COR-L47 (cell line): ENCODE results near the gene ETHE1.

Experiments used
- DNase-seq: peaks from one replicate; lab custom pipeline; 2025; lab: John Stamatoyannopoulos, UW

ETHE1 gene, protein sequence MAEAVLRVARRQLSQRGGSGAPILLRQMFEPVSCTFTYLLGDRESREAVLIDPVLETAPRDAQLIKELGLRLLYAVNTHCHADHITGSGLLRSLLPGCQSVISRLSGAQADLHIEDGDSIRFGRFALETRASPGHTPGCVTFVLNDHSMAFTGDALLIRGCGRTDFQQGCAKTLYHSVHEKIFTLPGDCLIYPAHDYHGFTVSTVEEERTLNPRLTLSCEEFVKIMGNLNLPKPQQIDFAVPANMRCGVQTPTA

DNA sequence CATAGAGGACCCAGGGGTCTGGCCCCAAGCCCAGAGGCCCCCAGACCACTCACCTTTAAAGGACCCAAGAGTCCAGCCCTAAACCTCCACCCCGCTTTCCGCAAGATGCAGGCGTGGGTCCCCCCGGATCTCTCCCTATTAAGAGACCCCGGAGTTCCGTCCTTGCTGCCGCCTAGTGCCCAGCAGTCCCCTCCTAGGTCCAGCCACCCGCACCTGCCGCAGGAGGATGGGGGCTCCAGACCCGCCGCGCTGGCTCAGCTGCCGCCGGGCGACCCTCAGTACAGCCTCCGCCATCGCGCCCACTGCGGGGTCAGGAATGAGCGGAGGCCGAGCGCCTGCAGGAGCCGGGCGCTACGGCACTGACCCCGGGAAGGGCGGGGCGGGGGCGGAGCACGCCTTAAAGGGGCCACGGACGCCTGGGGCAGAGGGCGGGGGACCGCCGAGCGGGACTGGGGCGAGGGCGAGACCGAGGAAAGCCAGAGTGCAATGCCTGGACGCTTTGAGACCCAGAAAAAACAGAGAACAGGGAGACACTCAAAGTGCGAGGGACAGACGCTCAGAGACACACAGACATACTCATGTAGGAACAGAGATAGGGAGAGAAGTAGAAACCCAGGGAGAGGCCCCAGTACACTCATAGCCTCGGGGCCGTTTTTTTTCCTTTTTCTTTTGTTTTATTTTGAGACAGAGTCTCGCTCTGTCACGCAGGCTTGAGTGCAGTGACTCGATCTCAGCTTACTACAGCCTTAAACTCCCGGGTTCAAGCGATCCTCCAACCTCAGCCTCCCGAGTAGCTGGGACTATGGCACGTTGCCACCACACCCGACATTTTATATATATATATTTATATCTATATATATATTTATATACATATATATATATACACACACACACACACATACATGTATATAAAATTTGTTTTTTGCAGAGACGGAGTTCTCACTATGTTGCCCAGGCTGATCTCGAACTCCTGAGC lies at the start of gene ETHE1:
Gene ETHE1 (minus strand): TSS at position 318 of the 976 bp plus-strand sequence. CDS start 24 bp downstream, at position 294.
- peak; percentile 14 for DNase-seq

DNA sequence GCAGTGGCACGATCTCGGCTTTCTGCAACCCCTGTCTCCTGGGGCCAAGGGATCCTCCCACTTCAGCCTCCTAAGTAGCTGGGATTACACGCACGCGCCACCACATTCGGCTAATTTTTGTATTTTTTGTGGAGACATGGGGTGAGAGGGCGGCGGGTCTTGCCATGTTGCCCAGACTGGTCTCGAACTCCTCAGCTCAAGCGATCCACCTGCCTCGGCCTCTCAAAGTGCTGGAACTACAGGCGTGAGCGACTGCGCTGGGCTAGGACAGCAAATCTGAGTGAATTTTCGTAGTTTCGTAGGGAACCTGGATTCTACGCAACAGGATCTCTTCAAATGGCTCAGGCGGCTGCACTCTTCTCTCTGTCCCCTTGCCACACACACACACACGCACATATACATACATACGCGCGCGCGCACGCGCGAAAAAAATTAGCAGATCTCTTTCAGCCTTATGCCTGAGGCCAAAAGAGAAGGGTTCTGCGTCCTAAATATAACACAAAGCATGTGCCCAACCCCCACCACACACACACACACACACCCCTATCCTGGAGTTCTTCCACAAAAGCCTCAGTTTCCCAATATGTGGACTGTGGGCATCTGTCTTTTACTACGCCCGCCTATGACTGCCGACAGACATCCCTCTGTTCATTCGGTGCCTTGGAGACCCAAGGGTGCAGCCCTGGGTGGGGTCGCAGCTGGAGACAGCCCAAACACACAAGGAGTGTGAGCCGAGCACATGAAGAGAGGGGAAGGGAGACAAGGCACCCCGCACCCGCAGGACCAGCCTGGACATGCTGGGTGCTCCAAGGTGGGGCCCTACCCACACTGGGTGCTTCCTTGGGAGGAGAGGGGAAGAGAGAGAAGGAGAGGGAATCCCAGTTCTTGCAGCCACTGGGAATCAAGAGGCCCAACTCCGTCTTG lies 49.2 kb upstream of the ETHE1 start:
- no peak for DNase-seq

DNA sequence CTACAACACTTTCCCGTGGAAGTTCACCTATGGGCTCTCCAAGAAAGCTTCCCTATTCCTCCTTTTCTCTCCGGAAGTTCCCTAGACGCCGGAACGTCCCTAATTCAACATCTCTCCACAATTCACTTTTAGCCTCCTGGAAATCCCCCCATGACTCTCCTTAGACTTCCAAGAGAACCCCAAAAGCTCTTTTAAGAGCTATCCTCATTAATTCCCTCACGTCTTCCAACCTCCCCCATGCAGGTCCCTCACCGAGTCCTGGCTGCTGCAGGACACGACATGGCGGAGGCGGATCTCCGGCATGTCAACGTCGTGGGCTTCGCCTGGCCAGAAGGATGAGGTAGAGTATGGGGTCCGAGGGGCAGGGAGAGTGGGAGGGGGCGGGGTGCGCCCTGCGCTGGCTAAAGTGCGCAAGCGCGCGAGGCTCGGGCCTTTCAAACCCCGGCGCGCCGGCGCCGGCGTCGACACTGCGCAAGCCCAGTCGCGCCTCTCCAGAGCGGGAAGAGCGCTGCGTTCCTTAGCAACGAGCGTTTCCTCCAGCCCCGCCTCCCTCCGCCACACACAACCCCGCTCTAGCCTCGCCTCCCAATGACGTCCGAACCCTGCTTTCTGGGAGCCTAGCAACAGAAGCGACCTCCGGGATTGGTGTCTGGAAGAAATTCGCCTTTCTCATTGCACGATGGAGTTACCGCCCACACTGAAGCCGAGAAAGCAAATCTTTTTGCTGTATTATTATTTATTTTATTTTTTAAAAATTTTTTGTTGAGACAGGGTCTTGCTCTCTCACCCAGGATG lies 48.4 kb upstream of the ETHE1 start, which contains the start of the genes PINLYP and XRCC1:
Gene PINLYP (plus strand): TSS at position 646 of the 795 bp plus-strand sequence. CDS start 1,391 bp downstream, outside the sequence.
Gene XRCC1 (minus strand): TSS at position 372 of the 795 bp plus-strand sequence. CDS start 69 bp downstream, at position 303.
- DNase-seq, result peak; percentile 99

DNA sequence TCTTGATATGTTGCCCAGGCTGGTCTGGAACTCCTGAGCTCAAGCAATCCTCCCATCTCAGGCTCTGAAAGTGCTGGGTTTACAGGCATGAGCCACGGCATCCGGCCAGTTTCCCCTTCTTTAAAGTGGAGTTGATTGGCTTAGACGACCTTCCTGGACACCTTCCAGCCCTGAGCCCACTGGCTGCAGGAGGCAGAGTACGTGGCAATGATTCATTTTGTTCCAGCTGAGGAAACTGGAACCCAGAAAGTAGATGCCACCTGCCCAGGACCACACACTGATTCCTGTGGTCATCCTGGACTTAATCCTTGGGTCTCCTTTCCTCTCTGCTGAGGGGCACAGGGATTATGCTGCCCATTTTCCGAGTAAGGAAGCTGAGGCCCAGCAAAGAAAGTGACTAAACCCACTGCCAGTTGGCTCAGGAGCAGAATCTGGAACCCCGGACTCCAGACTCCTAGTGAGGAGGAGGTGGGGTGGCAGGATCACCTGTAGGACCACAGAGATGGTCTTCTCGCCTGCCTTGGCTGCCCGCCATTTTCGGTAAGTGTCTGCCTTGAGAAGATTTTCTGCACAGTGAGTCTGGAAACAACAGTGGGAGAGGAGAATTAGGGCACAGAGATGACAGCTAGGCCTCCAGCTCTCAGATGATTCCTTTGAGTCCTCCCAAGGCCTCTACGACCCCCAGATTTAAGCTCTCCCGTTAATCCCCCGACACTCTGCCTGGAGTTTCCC lies 47.6 kb upstream of the ETHE1 start:
- no peak for DNase-seq

DNA sequence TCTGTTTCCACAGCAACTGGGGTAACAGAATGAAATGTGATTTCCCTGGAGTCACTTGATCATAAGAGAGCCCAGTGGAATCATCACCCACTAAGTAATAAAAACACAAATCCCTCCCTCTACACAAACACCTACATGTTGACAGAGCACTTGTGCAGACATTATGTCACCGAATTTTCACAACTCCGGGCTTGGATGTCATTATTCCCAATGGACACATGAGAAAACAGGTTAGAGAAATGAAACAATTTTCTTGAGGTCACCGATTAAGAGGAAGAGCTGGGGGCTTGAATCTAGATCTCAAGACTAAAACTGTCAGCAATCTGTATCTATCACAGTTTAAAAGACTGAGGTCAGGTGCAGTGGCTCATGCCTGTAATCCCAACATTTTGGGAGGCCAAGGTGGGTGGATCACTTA lies 45.2 kb upstream of the ETHE1 start:
- DNase-seq, result no peak

DNA sequence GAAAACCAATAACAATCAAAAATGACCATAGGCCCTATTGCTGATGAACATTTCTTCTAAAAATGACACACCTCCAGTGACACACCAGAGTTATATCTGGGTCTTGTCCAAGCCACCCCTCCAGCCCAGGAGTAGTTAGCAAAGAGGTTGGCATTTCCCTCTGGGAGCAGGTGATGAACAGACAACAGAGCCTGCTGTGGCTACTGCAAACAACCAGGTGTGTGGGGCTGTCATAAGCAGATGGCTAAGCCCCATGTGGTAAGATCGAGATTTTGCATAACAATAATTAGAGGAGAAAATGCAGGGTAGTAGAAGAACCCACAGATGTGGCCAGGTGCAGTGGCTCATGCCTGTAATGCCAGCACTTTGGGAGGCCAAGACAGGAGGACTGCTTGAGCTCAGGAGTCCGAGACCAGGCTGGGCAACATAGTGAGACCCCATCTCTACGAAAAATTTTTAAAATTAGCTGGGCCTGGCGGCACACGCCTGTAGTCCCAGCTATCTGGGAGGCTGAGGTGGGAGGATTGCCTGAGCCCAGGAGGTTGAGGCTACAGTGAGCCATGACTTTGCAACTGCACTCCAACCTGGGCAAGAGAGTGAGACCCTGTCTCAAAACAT lies 43.3 kb upstream of the ETHE1 start:
- DNase-seq, result peak; percentile 91

DNA sequence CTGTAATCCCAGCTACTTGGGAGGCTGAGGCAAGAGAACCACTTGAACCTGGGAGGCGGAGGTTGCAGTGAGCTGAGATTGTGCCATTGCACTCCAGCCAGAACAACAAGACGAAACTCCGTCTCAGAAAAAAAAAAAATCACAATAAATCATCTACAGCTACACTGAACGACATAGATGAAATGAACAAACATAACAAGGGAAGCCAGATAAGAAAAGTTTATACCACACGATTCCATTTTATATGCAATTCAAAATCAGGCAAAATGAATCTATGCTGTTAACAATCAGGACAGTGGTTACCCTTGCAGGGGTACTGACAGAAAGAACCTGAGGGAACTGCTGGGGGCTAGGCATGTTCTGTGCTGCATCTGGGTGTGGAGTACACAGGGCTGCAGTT lies 42.7 kb upstream of the ETHE1 start:
- no peak for DNase-seq

DNA sequence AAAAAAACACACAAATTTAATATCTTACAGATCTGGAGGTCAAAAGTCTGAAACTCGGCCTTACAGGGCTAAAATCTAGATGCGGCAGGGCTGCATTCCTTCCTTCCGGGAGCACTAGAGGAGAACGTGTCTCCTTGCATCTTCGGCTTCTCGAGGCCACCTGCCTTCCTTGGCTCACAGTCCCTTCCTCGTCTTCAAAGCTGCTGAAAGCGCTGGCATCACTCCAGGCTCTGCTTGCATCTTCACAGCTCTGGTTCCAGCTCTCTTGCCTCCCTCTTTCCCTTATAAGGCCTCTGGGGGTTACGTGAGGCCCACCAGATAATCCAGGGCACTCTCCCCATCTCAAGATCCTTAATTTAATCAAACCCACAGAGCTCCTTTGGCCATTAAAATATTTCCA lies 37.8 kb upstream of the ETHE1 start:
- no peak for DNase-seq

DNA sequence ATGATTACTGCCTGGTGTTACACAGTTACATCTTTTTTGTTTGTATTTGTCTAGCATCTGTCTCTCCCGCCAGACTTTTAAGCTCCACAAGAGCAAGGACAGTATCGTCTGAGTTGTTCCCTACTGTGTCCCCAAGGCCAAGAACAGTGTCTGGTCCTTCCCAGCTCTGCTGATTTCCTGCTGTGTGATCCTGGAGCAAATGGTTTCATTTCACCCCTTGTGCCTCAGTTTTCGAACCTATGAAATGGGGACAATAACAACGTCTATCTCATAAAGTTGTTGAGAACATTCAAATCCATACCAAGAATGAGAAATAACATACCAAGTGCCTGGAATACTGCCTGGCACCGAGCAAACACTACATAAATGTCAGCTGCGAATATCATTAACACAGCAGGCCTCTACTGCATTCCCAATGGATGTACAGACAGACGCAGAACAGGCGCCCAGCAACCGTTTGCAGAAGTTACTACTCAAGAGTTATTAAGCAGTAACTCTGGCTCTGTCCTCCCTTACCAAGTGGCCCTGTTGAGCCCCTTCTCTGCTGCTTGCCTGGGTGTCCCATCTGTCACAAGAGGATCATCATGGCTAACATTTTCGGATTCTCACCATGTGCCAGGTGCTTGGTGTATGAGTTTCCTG lies 36.9 kb upstream of the ETHE1 start:
- no peak for DNase-seq

DNA sequence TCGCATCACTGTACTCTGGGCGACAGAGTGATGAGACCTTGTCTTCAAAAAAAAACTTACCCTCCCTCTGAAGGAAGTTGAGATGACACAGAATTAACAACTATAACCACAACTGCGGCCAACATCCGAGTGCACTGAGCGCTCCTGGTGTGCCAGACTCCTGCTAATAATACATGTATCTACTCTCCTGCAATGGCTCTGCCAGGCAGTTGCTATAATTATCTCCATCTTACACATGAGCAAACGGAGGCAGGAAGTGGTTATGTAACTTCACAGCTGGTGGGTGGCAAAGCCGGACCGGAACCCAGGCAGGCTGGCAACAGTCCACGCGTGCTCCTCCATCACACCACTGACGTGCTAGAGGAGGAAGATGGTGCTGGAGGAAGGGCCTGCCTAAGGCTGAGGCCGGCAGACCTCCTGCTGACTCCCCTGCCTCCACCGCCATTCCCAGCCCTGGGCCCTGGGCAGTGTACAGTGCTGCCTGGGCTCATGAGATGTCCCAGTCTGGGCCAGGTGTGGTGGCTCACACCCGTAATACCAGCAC lies 35.8 kb upstream of the ETHE1 start:
- peak; percentile 84 for DNase-seq

DNA sequence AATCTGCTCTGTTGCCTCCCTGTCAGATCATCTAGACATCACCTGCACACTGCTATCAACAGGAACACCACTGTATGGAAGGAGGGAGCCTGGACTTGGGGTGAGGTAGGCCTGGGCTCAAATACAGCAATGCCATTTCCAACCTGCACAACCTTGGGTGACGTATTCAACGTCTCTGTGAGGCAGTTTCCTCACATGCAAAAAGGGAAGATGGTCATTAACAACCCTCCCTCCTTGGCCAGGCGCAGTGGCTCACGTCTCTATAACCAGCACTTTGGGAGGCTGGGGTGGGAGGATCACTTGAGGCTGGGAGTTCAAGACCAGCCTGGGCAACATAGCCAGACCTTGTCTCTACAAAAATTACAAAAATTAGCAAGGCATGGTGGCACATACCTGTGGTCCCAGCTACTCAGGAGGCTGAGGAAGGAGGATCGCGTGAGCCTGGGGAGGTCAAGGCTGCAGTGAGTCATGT lies 35.3 kb upstream of the ETHE1 start:
- DNase-seq, result no peak

DNA sequence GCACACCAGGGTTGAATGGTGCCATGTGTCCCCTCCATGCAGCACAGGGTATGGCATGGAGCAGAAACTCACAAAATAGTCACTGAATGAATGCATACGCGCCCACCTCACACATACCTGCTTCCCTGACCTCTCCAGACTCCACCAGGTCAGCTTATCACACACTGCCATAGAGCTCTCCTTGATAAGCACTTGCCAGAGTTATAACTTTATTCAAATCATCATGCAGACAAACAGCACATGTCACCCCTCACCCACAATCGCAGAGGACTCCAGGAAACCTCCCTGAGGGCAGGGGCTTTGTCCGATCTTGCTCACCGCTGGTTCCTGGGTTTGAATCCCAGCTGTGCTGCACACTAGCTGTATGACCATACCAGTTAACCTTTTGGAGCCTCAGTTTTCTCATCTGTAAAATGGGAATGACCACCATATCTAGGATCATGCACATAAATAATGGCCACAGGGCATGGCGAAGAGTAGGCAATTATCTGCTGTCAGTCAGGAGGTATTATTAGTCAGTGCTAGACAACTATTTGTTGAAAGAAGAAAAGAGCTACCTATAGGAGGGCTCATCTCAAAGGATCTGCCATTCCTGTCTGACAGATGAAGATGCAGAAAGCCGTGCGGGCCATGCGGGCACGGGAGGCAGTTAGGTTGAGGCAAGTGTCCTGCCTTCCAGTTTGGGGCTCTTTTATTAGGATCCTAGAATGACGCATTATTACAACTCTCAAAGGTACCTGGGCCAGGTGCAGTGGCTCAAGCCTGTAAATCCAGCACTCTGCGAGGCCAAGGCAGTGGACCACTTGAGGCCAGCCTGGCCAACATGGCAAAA lies 34.4 kb upstream of the ETHE1 start:
- no peak for DNase-seq

DNA sequence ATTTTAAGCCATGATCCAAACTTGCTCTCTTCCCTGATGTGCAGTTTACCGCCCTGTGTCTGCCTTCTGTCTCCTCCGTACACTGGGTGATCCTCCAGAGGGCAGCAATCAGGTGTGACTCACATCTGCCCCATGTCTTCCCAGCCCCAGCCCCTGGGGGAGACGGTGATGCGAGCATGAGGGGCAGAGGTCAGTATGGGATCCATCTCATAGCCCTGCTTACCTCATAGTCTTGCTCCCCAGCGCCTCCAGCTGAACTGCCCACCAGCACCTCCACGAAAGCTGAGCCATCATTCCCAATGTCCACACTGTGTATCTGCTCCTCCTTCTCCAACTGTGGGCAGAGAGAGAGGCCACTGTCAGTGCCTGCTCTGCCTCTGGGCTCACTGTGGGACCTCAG lies 33.7 kb upstream of the ETHE1 start:
- DNase-seq, result no peak

DNA sequence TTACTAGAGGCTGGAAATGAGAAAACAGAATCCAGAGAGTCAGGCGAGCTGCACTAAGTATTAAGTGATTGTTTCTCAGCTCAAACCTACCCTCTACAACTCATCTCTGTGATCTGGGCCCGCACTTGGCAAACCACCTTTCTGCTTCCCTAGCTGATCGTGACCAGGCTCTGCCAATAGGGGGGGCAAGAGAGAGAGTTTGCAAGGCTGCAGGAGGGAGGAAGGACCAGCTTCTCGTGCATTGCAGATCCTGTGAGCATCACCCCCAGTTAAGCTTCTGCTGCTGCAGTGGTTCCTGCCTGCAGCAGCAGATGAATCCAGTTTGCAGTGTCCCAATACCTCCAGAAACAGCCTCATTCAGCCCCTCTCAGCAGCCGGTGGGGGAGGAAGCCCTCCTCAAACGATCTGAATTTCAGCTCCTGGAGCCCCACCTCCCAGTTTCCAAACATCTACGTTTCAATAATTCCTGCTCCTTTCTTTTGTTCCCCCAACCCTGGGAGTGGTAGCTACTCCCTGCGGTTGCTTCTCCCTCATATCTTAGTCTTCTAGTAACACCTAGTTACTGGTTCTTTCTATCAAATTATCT lies 28.3 kb upstream of the ETHE1 start:
- peak; percentile 44 for DNase-seq

DNA sequence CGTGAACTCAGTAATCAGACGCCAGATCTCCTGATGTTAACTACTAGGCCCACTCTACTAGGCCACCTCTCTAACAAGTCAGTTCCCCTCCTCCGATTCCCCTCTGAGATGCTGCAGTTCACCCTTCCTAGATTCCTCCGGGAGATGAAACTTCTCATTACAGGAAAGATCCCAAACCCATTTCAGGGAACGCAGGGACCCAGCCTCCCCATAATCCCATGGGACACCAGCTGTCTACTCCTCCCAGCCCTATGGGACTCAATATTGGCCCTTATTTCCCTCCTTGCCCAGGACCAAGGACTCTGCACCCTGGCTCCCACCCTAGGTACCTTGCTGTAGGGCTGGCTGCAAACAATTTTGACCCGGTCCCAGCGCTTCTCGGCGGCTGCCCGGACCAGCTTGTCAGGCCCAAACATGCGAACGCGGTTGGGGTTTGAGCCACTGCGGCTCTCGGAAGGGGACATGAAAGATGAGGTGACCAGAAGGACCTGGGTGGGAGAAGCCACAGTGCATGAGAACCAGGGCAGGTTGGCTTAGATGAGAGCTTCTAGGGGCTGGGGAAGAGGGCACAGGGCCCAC lies 27.4 kb upstream of the ETHE1 start:
- no peak for DNase-seq

DNA sequence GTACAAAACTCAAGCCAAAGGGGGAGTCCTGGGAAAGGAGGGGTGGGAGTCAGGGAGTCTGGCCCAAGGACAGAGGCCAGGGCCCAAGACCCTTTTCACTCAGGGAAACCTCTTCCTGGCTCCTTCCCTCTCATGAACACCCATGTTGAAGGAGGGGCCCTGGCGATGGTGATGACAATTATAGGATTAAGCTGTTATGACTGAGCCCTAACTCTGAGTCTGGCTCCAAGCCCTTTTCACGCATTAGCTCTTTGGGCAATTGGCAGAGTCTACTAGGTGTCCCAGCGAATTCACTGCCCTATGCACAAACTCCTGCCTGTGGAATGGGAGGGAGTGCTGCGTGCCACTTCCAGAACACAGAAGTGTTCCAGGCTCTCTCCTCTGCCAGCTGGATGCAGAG lies 26.7 kb upstream of the ETHE1 start:
- DNase-seq, result no peak

DNA sequence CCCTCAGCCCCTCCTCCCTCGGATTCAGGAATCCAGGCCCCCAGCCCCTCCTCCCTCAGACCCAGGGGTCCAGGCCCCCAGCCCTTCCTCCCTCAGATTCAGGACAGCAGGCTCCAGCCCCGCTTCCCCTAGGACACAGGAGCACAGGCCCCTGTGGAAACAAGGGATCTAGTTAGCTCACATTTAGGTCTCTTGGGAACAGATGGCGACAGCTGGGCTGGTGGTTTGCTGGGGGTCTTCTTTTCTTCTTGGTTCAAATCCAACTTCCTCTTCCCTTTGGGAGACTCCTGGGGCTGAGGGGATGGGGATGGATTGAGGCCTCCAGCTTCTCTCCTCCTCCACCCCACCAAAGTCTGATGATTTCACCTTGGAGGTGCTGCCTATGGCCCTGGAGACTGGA lies 25.6 kb upstream of the ETHE1 start:
- no peak for DNase-seq

DNA sequence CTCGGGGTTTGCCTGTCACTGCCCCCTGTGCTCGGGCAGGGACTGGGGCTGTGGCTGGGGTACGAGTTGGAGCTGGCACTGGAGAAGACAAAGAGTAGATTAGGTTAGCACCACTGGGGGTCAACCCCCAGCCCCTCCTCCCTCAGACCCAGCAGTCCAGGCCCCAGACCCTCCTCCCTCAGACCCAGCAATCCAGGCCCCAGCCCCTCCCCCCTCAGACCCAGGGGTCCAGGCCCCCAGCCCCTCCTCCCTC lies 25.1 kb upstream of the ETHE1 start:
- DNase-seq, result no peak
